GM20000 (cell line): ENCODE results near the gene SIL1.
"Not testable (repeated sequence)": the region's sequence is repeated elsewhere in the genome, so short reads cannot be mapped to it uniquely, and the experiment has no call there.

Experiments used
- DNase-seq: peaks from one replicate; pipeline ENCODE4 v3.0.0; 2012; ENCODE audit warnings: low spot score
- TF ChIP-seq, protein P1 (sequence below): IDR thresholded peaks from 2 replicates; pipeline ENCODE4 v1.5.1; 2012; ENCODE audit warnings: mild to moderate bottlenecking, control low read depth; ENCODE audit errors: extremely low read depth, missing control alignments

Gene SIL1

DNA sequence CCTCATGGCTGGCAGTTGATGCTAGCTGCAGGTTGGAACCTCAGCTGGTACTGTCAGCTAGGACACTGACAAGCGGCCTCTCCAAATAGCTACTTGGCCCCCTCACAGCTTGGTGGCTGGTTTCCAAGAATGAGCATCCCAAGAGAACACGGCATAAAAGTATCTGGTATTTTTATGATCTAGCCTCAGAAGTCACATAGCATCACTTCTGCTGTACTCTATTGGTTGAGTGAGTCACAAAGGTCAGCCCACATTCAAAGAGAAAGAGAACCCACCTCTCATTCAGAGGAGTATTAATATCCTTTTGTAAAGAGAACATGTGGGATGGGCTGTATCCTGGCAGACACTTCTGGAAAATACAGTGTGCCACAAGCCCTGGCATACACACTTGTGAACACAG is 6.0 kb upstream of the SIL1 start:
- DNase-seq = no peak
- TF ChIP-seq, protein P1, sequence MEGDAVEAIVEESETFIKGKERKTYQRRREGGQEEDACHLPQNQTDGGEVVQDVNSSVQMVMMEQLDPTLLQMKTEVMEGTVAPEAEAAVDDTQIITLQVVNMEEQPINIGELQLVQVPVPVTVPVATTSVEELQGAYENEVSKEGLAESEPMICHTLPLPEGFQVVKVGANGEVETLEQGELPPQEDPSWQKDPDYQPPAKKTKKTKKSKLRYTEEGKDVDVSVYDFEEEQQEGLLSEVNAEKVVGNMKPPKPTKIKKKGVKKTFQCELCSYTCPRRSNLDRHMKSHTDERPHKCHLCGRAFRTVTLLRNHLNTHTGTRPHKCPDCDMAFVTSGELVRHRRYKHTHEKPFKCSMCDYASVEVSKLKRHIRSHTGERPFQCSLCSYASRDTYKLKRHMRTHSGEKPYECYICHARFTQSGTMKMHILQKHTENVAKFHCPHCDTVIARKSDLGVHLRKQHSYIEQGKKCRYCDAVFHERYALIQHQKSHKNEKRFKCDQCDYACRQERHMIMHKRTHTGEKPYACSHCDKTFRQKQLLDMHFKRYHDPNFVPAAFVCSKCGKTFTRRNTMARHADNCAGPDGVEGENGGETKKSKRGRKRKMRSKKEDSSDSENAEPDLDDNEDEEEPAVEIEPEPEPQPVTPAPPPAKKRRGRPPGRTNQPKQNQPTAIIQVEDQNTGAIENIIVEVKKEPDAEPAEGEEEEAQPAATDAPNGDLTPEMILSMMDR = no peak

DNA sequence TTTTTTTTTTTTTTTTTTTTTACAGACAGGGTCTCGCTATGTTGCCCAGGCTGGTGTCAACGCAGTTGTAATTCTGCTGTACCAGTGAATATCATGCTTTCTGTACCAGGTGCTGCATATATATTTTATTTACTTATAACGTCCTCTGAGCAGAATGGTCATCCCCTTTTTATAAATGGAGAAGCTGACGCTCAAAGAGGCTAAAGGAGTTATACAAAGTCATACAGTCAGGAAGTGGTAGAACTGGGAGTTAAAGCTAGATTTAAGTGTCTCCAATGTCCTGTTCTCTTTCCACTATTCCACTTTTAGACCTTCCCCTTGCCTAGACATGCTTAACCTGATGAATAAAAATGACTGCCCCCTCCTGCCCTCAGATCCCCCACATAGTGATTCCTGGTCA is 1.2 kb upstream of the SIL1 start:
- TF ChIP-seq, protein P1 = no peak
- DNase-seq = no peak

DNA sequence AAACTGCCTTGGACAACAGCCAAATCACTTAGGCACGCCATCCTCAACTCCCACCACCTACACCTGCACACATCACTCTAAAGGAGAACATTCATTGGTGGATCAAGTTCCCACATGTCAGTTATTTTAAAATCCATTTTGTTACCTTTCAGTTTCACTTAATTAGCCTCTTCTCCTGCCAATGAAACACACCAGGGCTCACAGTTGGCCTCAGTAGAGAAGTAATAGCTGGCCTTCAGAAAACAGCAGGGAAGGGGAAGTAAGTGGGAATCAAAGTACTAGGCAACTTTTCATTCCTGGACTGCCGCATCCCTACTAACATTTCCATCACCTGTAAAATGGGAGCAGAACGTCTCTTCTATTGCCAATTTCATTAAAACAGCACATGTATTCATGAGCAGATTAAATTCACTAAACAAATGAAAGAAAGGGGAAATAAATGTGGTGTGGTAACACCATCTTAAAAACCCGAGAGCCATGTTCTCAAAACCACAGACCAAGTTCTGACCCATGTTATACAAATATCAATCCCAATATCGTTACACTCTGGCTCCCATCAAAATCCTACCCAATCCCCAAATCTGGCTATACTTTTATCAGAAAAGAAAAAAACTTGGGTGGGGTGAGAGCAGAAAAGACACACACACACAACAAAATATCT is 1.7 kb downstream of the SIL1 start:
- TF ChIP-seq, protein P1 = no peak
- no peak for DNase-seq

DNA sequence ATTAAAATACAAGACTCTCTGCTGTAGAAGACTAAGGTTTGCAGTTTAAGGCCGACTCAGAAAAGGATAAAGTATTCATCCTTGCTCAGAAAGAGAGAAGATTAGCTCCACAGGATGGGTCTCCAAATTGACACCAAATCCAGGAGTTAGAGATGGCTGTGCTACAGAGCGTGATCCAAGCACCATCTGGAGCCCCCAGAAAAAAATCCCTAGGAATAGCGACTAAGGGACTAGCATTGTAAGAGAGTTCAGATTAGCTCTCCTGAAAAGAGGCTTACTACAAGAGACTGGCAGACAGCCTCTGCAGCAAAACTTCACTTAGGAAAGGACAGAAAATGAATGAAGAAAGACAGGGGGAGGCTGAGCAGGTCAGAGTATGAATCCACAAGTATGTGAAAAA is 3.7 kb downstream of the SIL1 start:
- TF ChIP-seq, protein P1 = no peak
- no peak for DNase-seq

DNA sequence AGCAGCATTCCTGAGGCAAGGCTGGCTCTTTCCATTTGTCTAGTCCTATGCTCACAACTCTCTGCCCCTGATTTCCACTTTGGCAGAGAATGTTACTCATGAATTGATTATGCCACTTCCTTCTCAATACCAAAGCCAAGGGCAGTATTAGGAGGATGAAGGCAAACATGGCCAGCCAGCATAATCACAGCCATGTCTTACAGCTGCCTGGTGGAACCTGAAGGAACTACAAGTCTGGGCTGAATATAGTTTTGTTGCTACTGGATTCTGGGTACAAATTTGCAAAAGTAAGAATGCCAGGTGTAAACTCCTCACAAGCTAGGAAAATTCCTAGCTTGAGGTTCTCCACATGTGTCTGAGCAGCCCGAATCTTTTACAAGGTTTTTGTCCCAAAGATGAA is 4.2 kb downstream of the SIL1 start:
- TF ChIP-seq, protein P1 = no peak
- no peak for DNase-seq

DNA sequence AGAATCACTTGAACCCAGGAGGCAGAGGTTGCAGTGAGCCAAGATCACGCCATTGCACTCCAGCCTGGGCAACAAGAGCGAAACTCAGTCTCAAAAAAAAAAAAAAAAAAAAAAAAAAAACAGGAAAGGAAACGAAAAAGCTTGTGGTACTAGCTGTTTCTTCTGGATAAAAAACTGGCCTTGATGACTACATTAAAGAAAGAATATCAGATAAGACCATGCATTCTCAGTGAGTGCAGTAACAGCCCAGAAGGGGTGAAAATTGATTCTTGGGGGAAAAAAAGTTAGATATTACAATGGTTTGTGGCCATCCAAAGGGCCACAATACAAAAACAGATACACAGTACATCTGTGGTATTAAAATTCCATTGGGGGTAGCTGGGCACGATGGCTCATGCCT is 5.3 kb downstream of the SIL1 start:
- DNase-seq = not testable (repeated sequence)

DNA sequence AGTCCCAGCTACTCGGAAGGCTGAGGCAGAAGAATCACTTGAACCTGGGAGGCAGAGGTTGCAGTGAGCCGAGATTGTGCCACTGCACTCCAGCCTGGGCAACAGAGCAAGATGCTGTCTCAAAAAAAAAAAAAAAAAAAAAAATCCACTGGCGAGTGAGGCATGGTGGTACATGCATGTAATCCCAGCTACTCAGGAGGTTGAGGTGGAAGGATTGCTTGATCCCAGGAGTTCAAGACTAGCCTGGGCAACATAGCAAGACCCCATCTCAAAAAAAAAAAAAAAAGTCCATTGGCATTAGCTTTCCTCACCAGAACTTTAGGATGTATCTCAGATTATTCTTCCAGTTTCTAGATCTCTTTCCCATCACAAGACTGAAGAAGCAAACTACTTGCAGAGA is 6.2 kb downstream of the SIL1 start:
- not testable (repeated sequence) for DNase-seq

DNA sequence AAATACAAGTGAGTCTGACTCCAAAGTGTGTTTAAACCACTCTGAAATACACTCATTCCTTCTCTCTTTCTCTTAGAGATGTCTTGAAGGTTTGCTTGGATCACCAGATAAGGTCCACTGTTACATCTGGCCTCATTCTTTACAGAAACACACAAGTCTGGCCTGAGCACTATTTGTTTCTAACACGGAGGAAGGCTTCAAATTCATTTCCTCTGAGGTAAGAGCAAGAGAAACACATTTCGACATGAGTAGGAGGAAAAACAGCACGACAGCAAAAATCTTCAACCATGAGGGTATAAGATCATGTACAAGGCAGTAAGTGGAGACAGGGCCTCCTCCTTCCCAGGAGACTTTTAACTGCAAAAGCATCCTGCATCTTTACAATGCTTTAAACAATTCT is 8.0 kb downstream of the SIL1 start:
- DNase-seq = no peak

More for the DNA sequence above, 8.0 kb downstream of the SIL1 start:
- TF ChIP-seq, protein P1 = no peak
